GM12878 (cell line): ENCODE measurements around the gene FCGBP. TPM values are rescaled to one million over a fixed set of nuclear protein-coding genes. Genes with fewer than 3 reads are reported as not detected.
A peak's percentile ranks its signal among the peaks of the same experiment; 100 is the strongest.

Experiments used
- ATAC-seq: fragments of 200-7000 bp; cut with Tn5 transposase; 3 replicates; pipeline ENCODE4 v1.9.1; 2020; ENCODE audit warnings: mild to moderate bottlenecking, moderate library complexity
- BruUV-seq: library from RNA; stranded (reverse); fragments of 400-500 nt; replicated peaks from 2 replicates; lab custom pipeline; 2021; lab: Mats Ljungman, UMichigan
- CTCF ChIA-PET: fragments of 300-600 bp; sonication (Branson Sonifier 250); formaldehyde crosslinking; extraction: SDS; loops from one replicate; lab custom pipeline; 2021; ENCODE audit warnings: inconsistent platforms; lab: Yijun Ruan, JAX
- POLR2A ChIA-PET: fragments of 350-600 bp; formaldehyde crosslinking; extraction: SDS; loops from one replicate; lab custom pipeline; 2021; ENCODE audit warnings: inconsistent platforms; lab: Charles Lee
- RAD21 ChIA-PET: fragments of 300-600 bp; sonication (Branson Sonifier 250); formaldehyde crosslinking; loops from one replicate; lab custom pipeline; 2023; ENCODE audit warnings: antibody characterized with exemption; ENCODE audit not compliant: unreplicated experiment; lab: Charles Lee
- SMC1A ChIA-PET: fragments of 300-600 bp; sonication (Branson Sonifier 250); formaldehyde crosslinking; loops from one replicate; lab custom pipeline; 2023; ENCODE audit not compliant: unreplicated experiment, uncharacterized antibody; lab: Charles Lee
- DNase-seq: peaks from one replicate; pipeline ENCODE4 v3.0.0-alpha.2; 2011; ENCODE audit warnings: low read depth, low spot score
- FAIRE-seq: peaks from 3 replicates; lab custom pipeline; 2011; peaks lifted over from hg19 to GRCh38; lab: Jason Lieb, UNC
- H2AFZ ChIP-seq: 2 replicates; pipeline ENCODE4 v1.6.0; 2011; ENCODE audit warnings: low read depth, low read length, control low read depth; ENCODE audit not compliant: control insufficient read depth
- H3K27ac ChIP-seq: 2 replicates; pipeline ENCODE4 v1.5.1; 2011; ENCODE audit warnings: control low read depth; ENCODE audit not compliant: control insufficient read depth, insufficient read depth
- H3K27me3 ChIP-seq, 2 experiments: replicated peaks in 1 of 2; 2 replicates each; pipeline versions ENCODE4 v1.6.0 to v1.6.1; 2011; ENCODE audit warnings: low read length in 1 of 2; ENCODE audit not compliant: control insufficient read depth in 2 of 2, insufficient read depth in 2 of 2
- H3K36me3 ChIP-seq, 2 experiments: 2 replicates each; pipeline ENCODE4 v1.5.1; 2011; ENCODE audit warnings: low read length in 1 of 2; ENCODE audit not compliant: control insufficient read depth in 2 of 2, insufficient read depth in 2 of 2
- H3K4me1 ChIP-seq: 2 replicates; pipeline ENCODE4 v1.6.1; 2011; ENCODE audit warnings: mild to moderate bottlenecking, low read length, moderate library complexity, mixed read lengths; ENCODE audit not compliant: control insufficient read depth, insufficient read depth
- H3K4me2 ChIP-seq: 2 replicates; pipeline ENCODE4 v1.6.0; 2011; ENCODE audit warnings: control low read depth; ENCODE audit not compliant: control insufficient read depth, insufficient read depth
- H3K4me3 ChIP-seq: fragments of 200-600 bp; sonication (generic); 2 replicates; pipeline ENCODE4 v1.5.1; 2016
- H3K79me2 ChIP-seq: 2 replicates; pipeline ENCODE4 v1.6.0; 2011; ENCODE audit warnings: low read length; ENCODE audit not compliant: control insufficient read depth, insufficient read depth
- H3K9ac ChIP-seq: 2 replicates; pipeline ENCODE4 v1.8.0; 2011; ENCODE audit warnings: low read length, control low read depth, mixed read lengths; ENCODE audit not compliant: control insufficient read depth, insufficient read depth
- H3K9me3 ChIP-seq: replicated peaks from 3 replicates; pipeline ENCODE4 v1.5.1; 2011; ENCODE audit warnings: mild to moderate bottlenecking, low read length; ENCODE audit not compliant: control insufficient read depth, insufficient read depth
- H4K20me1 ChIP-seq: 2 replicates; pipeline ENCODE4 v1.6.0; 2011; ENCODE audit not compliant: control insufficient read depth, insufficient read depth
- SP1 ChIP-seq: IDR thresholded peaks from one replicate; pipeline ENCODE4 v1.6.1; 2011; ENCODE audit warnings: low read depth, low read length
- WGBS: methylation state at CpG from one replicate; pipeline ENCODE4 v1.1.6; 2016; ENCODE audit warnings: low lambda C conversion rate; ENCODE audit not compliant: insufficient replicate concordance, insufficient coverage; ENCODE audit errors: missing lambda C conversion rate; 5-methylcytosine and 5-hydroxymethylcytosine counted together
- in situ Hi-C: fragments of 300-500 bp; cut with MboI; formaldehyde crosslinking; loops from 9 replicates; pipeline ENCODE4 v1.14.3; 2018; ENCODE audit warnings: mixed read lengths
- intact Hi-C: fragments of 100-400 bp; cut with micrococcal nuclease; formaldehyde crosslinking; loops from one replicate; pipeline ENCODE4 v1.14.2; 2022; ENCODE audit not compliant: unreplicated experiment
- polyA plus RNA-seq, 11 experiments: library from polyadenylated mRNA; depleted of rRNA in 4 of 11; unstranded in 6 of 11; stranded (reverse) in 5 of 11; fragments of >200 nt; fragmentation: Nextera tagmentation in 4 of 11; fragmentation: Illumina TruSeq in 1 of 11; extraction: Ambion mirVana in 4 of 11; extraction: Trizol in 1 of 11; gene quantifications; 1 replicate in 1 of 11; 2 replicates in 10 of 11; pipeline versions ENCODE4 v1.2.1 to v1.2.3, GENCODE V29; 2011 to 2016; ENCODE audit warnings: inconsistent platforms in 2 of 11, missing spikeins in 2 of 11, low read depth in 1 of 11
- total RNA-seq, 4 experiments: library from RNA; depleted of rRNA in 3 of 4; stranded (reverse); fragments of >200 nt in 3 of 4; fragmentation: Illumina TruSeq in 1 of 4; extraction: Trizol in 1 of 4; gene quantifications; 2 replicates each; pipeline versions ENCODE4 v1.2.1 to v1.2.3, GENCODE V29; 2013 to 2021
- TF ChIP-seq, protein P1 (sequence below): fragments of 450-650 bp; IDR thresholded peaks from 2 replicates; pipeline ENCODE4 v1.6.1; 2016; ENCODE audit warnings: mild to moderate bottlenecking

The FCGBP gene
- total and polyA plus RNA-seq, 10 of the 15 experiments (the other 5 are each of a cell fraction or from before 2014, with no cell fraction given), result 0.02 to 3.2 (median 0.37) TPM; not detected in 2

DNA sequence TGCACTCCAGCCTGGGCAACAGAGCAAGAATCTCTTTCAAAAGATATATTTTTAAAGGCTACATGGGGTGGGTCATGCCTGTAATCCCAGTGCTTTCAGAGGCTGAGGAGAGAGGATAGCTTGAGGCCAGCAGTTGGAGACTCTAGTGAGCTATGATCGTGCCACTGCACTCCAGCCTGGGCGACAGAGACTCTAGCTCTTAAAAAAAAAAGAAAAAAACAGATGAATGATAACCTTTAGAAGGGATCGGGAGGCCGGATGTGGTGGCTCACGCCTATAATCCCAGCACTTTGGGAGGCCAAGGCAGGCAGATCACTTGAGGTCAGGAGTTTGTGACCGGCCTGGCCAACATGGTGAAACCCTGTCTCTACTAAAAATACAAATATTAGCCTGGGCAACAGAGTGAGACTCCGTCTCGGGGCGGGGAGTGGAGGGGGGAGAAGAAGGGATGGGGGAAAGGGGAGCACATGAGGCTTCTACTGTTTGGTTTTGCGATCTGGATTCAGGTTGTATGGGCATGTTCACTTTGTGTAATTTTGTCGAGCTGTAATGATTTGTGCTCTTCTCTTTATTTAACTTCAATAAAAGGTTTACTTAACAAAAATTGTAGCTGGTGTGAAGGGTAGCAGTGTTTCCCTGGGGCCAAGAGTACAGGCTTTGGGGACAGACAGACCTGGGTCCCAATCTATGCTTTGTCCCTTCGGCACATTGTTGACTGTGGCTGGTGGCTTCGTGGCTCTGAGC is 35.4 kb upstream of the FCGBP start:
- peak overlapping the region; percentile 85 for H2AFZ ChIP-seq
- intact Hi-C loops, result loop anchor here (2.0 to 10.0 kb wide), 4 partner anchors 29 to 293 kb away; no protein-coding TSS in a partner anchor
- ChIA-PET RAD21 (interaction anchor here (0.7 to 3.9 kb wide), 43 partner anchors 9 to 1394 kb away, joined by 3 to 73 read pairs (median 8); partner anchors contain the start of genes B9D2, DYRK1B, FBL and RPS16), POLR2A (interaction anchor here (0.6 to 2.7 kb wide), 22 partner anchors 8 to 451 kb away, joined by 3 to 33 read pairs (median 4); partner anchors contain the start of genes DYRK1B, FBL, MAP3K10 and ZNF546), CTCF (interaction anchor here (0.7 to 4.3 kb wide), 44 partner anchors 9 to 418 kb away, joined by 3 to 84 read pairs (median 5); partner anchors contain the start of genes FBL, ZNF546 and ZNF780A), SMC1A (interaction anchor here (0.5 to 4.1 kb wide), 41 partner anchors 9 to 297 kb away, joined by 3 to 115 read pairs (median 7); partner anchors contain the start of genes DYRK1B, FBL, FCGBP and ZNF546)
- no peaks in the 10 kb centered on the region for H3K27me3 ChIP-seq
- 52% methylated on average over 10 of the region's 13 CpGs for WGBS
- H3K9me3 ChIP-seq, result no peaks in the 10 kb centered on the region; the same call in 2 of the 3 replicates
- H3K9ac ChIP-seq, result peak overlapping the region; percentile 97
- peak overlapping the region; percentile 97 for H3K4me2 ChIP-seq
- TF ChIP-seq SP1, result no peak
- TF ChIP-seq, protein P1, sequence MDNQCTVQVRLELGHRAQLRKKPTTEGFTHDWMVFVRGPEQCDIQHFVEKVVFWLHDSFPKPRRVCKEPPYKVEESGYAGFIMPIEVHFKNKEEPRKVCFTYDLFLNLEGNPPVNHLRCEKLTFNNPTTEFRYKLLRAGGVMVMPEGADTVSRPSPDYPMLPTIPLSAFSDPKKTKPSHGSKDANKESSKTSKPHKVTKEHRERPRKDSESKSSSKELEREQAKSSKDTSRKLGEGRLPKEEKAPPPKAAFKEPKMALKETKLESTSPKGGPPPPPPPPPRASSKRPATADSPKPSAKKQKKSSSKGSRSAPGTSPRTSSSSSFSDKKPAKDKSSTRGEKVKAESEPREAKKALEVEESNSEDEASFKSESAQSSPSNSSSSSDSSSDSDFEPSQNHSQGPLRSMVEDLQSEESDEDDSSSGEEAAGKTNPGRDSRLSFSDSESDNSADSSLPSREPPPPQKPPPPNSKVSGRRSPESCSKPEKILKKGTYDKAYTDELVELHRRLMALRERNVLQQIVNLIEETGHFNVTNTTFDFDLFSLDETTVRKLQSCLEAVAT, result 0 out of 2 replicates have a peak, but pooled peaks have one; percentile 44
- peaks cover 20% of the 10 kb centered on the region for H3K79me2 ChIP-seq
- DNase-seq (no peak), ATAC-seq (no peak), FAIRE-seq (no peak)
- H3K4me1 ChIP-seq, result peaks cover 10% of the 10 kb centered on the region; the same call in 1 of the 2 replicates
- peak overlapping the region; percentile 78 for H3K4me3 ChIP-seq
- peaks cover 10 to 17% of the 10 kb centered on the region in 2 experiments for H3K36me3 ChIP-seq
- H4K20me1 ChIP-seq, result no peaks in the 10 kb centered on the region
- in situ Hi-C loops, result no loop called here
- peak overlapping the region; percentile 89 for H3K27ac ChIP-seq
- BruUV-seq, result no TSS peak
